ENCODE results near the gene COMMD10.

- TF ChIP-seq CTCF (IDR thresholded peaks at IDR 0.05; ENCODE audit: poor library complexity, severe bottlenecking), result no peak
- TF ChIP-seq EZH2 (IDR thresholded peaks at IDR 0.05; ENCODE audit: borderline replicate concordance, insufficient read depth, low read length, poor library complexity, severe bottlenecking), result no peak
Observed at GRCh38 chr5:116315531-116315930, 230.7 kb downstream of the COMMD10 start.

Measured in neural cell (in vitro differentiated cells).